ENCODE data around the gene OR2T1. TPM values are rescaled to one million over a fixed set of nuclear protein-coding genes. Genes with fewer than 3 reads are reported as not detected.
"Not testable (repeated sequence)": the region's sequence is repeated elsewhere in the genome, so short reads cannot be mapped to it uniquely, and the experiment has no call there.

The OR2T1 gene
- total RNA-seq, 2 experiments from 2014 or later, result not detected

GRCh38 chr1:248433811-248434415 lies 31.1 kb downstream of the OR2T1 start:
- CTCF ChIA-PET, POLR2A ChIA-PET: not testable (repeated sequence)

GRCh38 chr1:248434913-248435312 lies 32.1 kb downstream of the OR2T1 start:
- CTCF ChIA-PET, result not testable (repeated sequence)

GRCh38 chr1:248436303-248436702 lies 33.5 kb downstream of the OR2T1 start:
- CTCF ChIA-PET, POLR2A ChIA-PET: not testable (repeated sequence)

More at GRCh38 chr1:248434913-248435312, 32.1 kb downstream of the OR2T1 start:
- POLR2A ChIA-PET, result not testable (repeated sequence)

- CTCF ChIA-PET, POLR2A ChIA-PET: not testable (repeated sequence)
Measured at GRCh38 chr1:248438668-248439067, 35.8 kb downstream of the OR2T1 start.

GRCh38 chr1:248439283-248439682 lies 36.4 kb downstream of the OR2T1 start:
- POLR2A ChIA-PET, CTCF ChIA-PET: not testable (repeated sequence)

- POLR2A ChIA-PET, CTCF ChIA-PET: not testable (repeated sequence)
Measured at GRCh38 chr1:248442500-248443277, 39.8 kb downstream of the OR2T1 start.

GRCh38 chr1:248444603-248445002 lies 41.8 kb downstream of the OR2T1 start:
- POLR2A ChIA-PET, CTCF ChIA-PET: not testable (repeated sequence)

- POLR2A ChIA-PET, CTCF ChIA-PET: not testable (repeated sequence)
Measured at GRCh38 chr1:248445399-248445798, 42.6 kb downstream of the OR2T1 start, which contains the start of gene OR2T2. OR2T2 (plus strand) TSS chr1:248445637; CDS start chr1:248452798, 7,161 bp downstream.

- CTCF ChIA-PET, POLR2A ChIA-PET: not testable (repeated sequence)
Measured at GRCh38 chr1:248448409-248449074, 45.7 kb downstream of the OR2T1 start.

GRCh38 chr1:248449821-248450465 lies 47.1 kb downstream of the OR2T1 start:
- POLR2A ChIA-PET, CTCF ChIA-PET: not testable (repeated sequence)

- CTCF ChIA-PET, result not testable (repeated sequence)
Measured at GRCh38 chr1:248450466-248451145, 47.8 kb downstream of the OR2T1 start.

GRCh38 chr1:248453619-248454018 lies 50.8 kb downstream of the OR2T1 start:
- CTCF ChIA-PET, POLR2A ChIA-PET: not testable (repeated sequence)

More at GRCh38 chr1:248450466-248451145, 47.8 kb downstream of the OR2T1 start:
- POLR2A ChIA-PET, result not testable (repeated sequence)

- CTCF ChIA-PET, POLR2A ChIA-PET: not testable (repeated sequence)
Measured at GRCh38 chr1:248455045-248455444, 52.2 kb downstream of the OR2T1 start.

- POLR2A ChIA-PET, CTCF ChIA-PET: not testable (repeated sequence)
Measured at GRCh38 chr1:248456635-248457034, 53.8 kb downstream of the OR2T1 start.

Other genes starting within 250 kb of the OR2T1 start
- gene OR2M2, start 228.2 kb upstream of the OR2T1 start, total RNA-seq, result not detected
- not detected for gene OR2M3, start 205.8 kb upstream of the OR2T1 start, total RNA-seq
- gene OR2M4, start 171.6 kb upstream of the OR2T1 start, total RNA-seq, result not detected
- not detected for gene OR2T33, start 125.1 kb upstream of the OR2T1 start, total RNA-seq
- gene OR2T12, start 99.6 kb upstream of the OR2T1 start, total RNA-seq, result not detected
- gene OR2M7, start 78.5 kb upstream of the OR2T1 start, total RNA-seq, result not detected
- gene OR14C36, start 54.3 kb upstream of the OR2T1 start, total RNA-seq, result not detected
- not detected for gene OR2T4, start 41.4 kb upstream of the OR2T1 start, total RNA-seq
- not detected for gene OR2T6, start 27.3 kb upstream of the OR2T1 start, total RNA-seq
- gene OR2T2, start 42.6 kb downstream of the OR2T1 start, total RNA-seq, result not detected
- not detected for gene OR2T3, start 70.3 kb downstream of the OR2T1 start, total RNA-seq
- not detected for gene OR2T5, start 85.5 kb downstream of the OR2T1 start, total RNA-seq
- gene OR2G6, start 105.0 kb downstream of the OR2T1 start, total RNA-seq, result not detected
- not detected for gene OR2T29, start 159.7 kb downstream of the OR2T1 start, total RNA-seq
- not detected for gene OR2T34, start 171.7 kb downstream of the OR2T1 start, total RNA-seq
- not detected for gene OR2T10, start 194.7 kb downstream of the OR2T1 start, total RNA-seq
- not detected for gene OR2T11, start 232.0 kb downstream of the OR2T1 start, total RNA-seq
- not detected for gene OR2T35, start 242.2 kb downstream of the OR2T1 start, total RNA-seq

Data from activated CD8-positive, alpha-beta memory T cell treated with anti-CD3 and anti-CD28 coated beads for 36 hours (primary cell).